ENCODE measurements around the gene FGF7.

FGF7 gene

DNA sequence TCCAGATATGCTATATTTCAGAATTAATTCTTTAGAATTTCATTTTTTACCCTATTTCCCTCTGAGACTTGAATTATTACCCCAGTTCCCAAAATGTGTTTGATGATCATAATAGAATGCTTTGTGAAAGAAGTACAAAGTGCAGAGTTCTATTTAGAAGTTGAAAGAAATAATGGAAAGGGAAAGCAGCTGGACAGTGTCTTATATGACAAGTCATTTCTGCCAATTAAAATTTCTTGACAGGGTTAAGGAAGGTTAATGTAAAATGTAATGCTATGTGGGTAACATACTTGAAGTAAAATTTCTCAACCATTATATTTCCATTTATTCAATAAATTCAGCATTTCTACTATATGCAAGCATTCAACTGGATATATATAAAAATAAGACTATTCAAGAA is 33.1 kb downstream of the FGF7 start:
- TF ChIP-seq, protein P1, sequence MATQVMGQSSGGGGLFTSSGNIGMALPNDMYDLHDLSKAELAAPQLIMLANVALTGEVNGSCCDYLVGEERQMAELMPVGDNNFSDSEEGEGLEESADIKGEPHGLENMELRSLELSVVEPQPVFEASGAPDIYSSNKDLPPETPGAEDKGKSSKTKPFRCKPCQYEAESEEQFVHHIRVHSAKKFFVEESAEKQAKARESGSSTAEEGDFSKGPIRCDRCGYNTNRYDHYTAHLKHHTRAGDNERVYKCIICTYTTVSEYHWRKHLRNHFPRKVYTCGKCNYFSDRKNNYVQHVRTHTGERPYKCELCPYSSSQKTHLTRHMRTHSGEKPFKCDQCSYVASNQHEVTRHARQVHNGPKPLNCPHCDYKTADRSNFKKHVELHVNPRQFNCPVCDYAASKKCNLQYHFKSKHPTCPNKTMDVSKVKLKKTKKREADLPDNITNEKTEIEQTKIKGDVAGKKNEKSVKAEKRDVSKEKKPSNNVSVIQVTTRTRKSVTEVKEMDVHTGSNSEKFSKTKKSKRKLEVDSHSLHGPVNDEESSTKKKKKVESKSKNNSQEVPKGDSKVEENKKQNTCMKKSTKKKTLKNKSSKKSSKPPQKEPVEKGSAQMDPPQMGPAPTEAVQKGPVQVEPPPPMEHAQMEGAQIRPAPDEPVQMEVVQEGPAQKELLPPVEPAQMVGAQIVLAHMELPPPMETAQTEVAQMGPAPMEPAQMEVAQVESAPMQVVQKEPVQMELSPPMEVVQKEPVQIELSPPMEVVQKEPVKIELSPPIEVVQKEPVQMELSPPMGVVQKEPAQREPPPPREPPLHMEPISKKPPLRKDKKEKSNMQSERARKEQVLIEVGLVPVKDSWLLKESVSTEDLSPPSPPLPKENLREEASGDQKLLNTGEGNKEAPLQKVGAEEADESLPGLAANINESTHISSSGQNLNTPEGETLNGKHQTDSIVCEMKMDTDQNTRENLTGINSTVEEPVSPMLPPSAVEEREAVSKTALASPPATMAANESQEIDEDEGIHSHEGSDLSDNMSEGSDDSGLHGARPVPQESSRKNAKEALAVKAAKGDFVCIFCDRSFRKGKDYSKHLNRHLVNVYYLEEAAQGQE (IDR thresholded peaks at IDR 0.05; ENCODE audit: insufficient read depth in 1 of 2, low read depth in 2 of 2, low read length in 2 of 2), result no peak
- TF ChIP-seq POLR2AphosphoS5 (IDR thresholded peaks at IDR 0.05; ENCODE audit: low read depth, low read length) (no peak), TAF1 (IDR thresholded peaks at IDR 0.05; ENCODE audit: borderline replicate concordance, insufficient read depth, low read length) (no peak), FOXP2 (optimal IDR thresholded peaks at IDR 0.05; ENCODE audit: borderline replicate concordance, extremely low read depth, extremely low read length, insufficient read depth) (no peak), SIN3A (IDR thresholded peaks at IDR 0.05; ENCODE audit: borderline replicate concordance, insufficient read depth, low read length) (no peak)

DNA sequence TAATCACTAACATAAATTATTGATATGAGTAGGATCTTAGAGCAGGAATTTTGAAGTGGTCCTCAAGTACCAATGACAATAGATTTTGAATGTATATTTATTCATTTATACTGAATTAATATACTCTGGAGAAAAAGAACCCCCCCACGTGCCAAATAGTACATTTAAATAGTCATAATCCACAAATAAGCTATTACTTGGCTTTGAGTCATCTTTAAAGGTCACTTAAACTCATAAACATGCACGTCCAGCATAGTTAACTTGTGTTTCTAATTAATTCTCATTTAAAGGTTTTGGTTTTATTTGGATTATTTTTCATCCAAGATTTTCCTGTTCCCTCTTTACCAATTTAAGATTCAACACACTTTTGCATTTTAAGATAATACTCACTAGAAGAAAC is 35.1 kb downstream of the FGF7 start:
- TF ChIP-seq FOXP2 (optimal IDR thresholded peaks at IDR 0.05; ENCODE audit: borderline replicate concordance, extremely low read depth, extremely low read length, insufficient read depth) (no peak), TAF1 (IDR thresholded peaks at IDR 0.05; ENCODE audit: borderline replicate concordance, insufficient read depth, low read length) (no peak), SIN3A (IDR thresholded peaks at IDR 0.05; ENCODE audit: borderline replicate concordance, insufficient read depth, low read length) (no peak)
- TF ChIP-seq, protein P1 (IDR thresholded peaks at IDR 0.05; ENCODE audit: insufficient read depth in 1 of 2, low read depth in 2 of 2, low read length in 2 of 2), result no peak

DNA sequence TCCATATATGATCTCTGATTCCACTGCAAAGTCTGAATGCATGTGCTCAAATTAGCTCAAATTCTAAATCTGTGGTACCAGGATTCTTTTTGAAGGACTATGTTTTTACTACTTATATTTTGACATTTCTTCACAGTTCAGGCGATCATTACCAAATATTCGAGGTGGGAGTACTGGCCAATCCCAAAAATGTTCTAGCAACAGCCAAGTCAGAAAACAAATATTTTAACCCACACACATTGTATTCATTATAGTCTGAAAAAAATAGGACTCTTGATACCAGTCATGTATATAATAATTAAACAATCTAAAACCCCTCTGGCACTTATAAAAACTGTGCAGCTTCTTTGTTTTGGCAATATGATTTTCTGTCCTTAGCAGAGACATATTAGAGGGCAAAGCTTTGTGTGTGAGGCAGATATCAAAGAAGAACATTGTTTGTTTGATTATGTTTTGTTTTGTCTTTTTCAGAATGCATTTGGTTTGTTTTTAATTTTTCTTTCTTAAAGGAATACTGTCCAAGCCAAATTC is 37.4 kb downstream of the FGF7 start:
- TF ChIP-seq TAF1 (IDR thresholded peaks at IDR 0.05; ENCODE audit: borderline replicate concordance, insufficient read depth, low read length) (no peak), FOXP2 (optimal IDR thresholded peaks at IDR 0.05; ENCODE audit: borderline replicate concordance, extremely low read depth, extremely low read length, insufficient read depth) (no peak), SIN3A (IDR thresholded peaks at IDR 0.05; ENCODE audit: borderline replicate concordance, insufficient read depth, low read length) (no peak), POLR2AphosphoS5 (IDR thresholded peaks at IDR 0.05; ENCODE audit: low read depth, low read length) (no peak)
- TF ChIP-seq, protein P1 (IDR thresholded peaks at IDR 0.05; ENCODE audit: insufficient read depth in 1 of 2, low read depth in 2 of 2, low read length in 2 of 2), result no peak

DNA sequence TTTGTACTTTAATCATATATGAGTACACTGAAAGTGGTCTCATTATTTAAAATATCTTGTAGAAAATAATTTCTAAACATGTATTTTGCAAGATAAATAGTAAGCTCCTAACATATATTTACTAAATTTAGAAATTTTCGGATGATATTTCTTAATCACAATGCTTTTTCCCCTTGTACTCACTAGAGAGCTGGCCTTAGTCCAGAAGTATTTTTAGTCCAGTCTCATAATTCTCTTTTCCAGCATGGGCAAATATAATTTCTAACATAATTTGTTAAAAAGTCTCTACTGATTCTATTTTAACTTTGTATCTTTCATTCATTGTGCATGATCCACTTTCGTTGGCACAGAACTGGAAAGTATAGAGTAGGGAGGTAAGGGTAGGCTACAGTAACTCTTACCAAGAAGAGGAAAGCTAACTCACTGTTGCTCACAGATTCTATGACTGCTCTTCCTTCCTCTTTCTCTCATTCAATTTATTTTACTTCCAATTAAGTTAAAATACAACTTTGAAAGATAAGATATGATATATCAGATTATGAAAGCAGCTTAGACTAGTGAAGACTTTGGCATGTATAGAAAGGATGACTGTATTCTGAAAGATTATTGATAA is 39.3 kb downstream of the FGF7 start:
- TF ChIP-seq SIN3A (IDR thresholded peaks at IDR 0.05; ENCODE audit: borderline replicate concordance, insufficient read depth, low read length) (no peak), FOXP2 (optimal IDR thresholded peaks at IDR 0.05; ENCODE audit: borderline replicate concordance, extremely low read depth, extremely low read length, insufficient read depth) (no peak), POLR2AphosphoS5 (IDR thresholded peaks at IDR 0.05; ENCODE audit: low read depth, low read length) (no peak), TAF1 (IDR thresholded peaks at IDR 0.05; ENCODE audit: borderline replicate concordance, insufficient read depth, low read length) (no peak)
- TF ChIP-seq, protein P1 (IDR thresholded peaks at IDR 0.05; ENCODE audit: insufficient read depth in 1 of 2, low read depth in 2 of 2, low read length in 2 of 2), result no peak

Data from PFSK-1 (cell line).